ENCODE data around the gene OR52A1.
A peak's percentile ranks its signal among the peaks of the same experiment; 100 is the strongest.

The OR52A1 gene

DNA sequence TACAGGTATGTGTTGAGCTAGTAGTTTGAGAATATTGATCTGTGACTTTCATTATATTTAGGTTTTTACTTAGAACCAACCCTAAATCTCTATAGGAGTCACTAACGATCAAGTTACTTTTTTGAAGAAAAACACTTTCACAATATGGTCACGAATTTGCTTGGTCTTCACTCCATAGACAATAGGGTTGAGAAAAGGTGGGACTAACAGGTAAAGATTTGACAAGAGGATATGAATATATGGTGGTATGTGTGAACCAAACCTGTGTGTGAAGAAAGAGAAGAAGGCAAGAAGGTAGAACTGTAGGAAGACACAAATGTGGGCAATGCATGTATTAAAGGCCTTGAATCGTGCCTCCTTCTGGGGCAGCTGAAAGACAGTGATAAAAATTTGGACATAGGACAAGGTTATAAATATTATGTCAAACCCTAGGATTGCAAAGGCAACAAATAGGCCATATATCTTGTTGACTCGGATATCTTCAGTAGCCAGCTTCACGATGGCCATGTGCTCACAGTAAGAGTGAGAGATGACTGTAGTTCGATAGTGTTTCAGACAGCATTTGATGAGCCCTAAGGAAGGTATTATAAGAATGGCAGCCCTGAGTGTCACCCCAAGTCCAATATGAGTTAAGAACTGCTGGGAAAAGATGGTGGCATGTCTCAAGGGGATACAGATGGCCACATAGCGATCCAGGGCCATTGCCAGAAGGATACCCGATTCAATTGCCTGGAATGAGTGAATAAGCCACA lies 22.8 kb downstream of the OR52A1 start:
- no peak for DNase-seq

DNA sequence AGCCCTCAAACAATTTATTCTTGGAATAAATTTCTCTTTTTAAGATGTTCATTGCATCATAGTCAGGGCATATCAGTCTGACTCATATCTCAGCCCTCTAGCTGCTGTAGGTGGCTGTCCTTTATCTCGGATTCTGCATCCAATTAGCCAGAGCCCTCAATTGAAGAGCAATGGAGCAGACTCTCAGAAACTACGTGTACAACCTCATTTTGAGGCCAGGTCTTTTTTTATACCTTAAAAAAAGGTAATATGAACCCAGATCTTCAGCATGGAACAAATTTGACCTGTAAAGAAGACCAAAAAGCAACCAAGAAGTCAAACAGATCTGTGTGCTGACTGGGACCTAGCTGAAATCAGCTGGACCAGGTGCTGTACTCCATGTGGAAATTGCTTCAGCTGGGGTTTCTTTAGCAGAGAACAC lies 25.1 kb downstream of the OR52A1 start:
- DNase-seq: no peak

DNA sequence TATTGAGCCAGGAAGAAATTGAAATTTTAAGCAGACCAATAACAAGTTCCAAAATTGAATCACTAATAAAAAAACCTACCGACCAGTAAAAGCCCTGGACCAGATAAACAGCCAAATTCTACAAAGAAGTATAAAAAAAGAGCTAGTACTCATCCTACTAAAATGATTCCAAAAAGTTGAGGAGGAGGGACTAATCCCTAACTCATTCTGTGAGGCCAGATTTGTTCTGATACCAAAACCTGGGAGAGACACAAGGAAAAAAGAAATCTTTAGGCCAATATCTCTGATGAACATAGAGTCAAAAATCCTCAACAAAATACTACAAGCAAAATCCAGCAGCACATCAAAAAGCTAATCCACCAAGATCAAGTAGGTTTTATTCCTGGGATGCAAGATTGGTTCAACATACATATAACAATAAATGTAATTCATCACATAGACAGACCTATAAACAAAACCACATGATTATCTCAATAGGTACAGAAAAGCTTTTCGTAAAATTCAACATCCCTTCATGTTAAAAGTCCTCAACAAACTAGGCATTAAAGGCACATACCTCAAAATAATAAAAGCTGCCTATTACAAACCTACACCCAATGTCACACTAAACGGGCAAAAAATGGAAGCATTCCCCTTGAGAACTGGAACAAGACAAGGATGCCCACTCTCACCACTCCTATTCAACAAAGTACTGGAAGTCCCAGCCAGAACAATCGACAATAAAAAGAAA lies 29.5 kb downstream of the OR52A1 start:
- DNase-seq: peak in 1 of 14 donors; percentile 15

DNA sequence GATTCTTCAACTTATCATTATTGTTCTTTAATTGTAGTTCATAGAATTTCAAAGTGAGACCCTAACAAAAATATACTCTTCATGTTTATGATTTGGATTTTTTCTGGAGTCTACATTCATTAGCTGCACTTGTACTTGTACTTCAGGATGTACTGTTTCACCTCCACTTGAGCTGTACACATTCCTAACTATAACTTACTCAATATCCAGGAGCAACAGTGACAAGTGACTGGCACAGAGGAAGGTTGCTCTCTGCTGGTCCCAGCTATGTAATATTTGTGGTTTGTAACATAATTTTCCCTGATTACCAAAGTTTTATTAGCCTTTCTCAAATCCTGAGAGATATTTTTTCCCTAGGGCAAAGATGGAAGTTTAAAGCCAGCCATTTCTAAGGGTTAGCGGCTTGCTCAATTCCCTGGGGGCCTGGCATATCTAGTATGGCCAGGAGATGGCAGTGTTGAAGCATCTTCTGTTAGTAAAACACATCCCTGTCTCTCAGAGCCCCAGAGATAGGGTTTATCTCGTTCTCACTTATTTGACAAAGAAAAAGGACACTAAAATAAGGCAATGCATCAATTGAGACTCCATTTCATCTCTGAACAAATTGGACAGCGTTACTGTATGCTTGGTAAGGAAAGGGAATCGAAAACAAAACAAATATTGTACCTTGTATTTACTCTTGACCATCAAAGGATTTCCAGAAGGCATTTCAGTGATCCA lies 30.6 kb downstream of the OR52A1 start:
- peak in 10 of 14 donors; percentile 0 to 73 (median 17) for DNase-seq

DNA sequence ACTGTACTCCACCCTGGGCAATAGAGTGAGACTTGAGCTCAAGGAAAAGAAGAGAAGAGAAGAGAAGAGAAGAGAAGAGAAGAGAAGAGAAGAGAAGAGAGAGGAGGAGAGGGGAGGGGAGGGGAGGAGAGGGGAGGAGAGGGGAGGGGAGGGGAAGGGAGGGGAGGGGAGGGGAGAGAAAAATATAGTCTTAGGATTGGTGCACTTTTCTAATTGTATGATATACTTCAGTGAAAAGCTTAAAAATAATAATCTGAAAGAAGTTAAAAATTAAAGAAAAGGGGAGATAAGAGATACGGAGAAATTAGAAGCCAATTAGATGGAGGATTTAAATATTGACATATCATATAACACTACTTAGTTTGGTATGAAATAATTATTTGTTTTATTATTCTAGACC lies 35.7 kb downstream of the OR52A1 start:
- no peak for DNase-seq

DNA sequence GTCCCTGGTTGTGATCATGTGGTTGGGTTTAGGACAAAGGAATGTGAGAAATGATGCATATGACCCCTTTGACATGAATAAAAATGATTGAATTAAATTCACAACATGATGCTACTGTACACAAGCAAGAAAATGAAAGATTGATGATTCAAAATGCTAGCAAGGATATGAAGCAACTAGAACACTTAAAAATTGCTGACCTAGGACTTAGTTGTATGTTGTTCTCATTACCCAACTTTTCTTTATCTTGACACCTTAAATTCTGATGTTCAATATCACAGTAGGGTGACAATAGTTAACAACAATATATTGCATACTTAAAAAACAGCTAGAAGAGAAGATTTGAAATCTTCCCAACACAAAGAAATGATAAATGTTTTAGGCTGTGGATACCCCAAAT lies 37.0 kb downstream of the OR52A1 start:
- DNase-seq: no peak

DNA sequence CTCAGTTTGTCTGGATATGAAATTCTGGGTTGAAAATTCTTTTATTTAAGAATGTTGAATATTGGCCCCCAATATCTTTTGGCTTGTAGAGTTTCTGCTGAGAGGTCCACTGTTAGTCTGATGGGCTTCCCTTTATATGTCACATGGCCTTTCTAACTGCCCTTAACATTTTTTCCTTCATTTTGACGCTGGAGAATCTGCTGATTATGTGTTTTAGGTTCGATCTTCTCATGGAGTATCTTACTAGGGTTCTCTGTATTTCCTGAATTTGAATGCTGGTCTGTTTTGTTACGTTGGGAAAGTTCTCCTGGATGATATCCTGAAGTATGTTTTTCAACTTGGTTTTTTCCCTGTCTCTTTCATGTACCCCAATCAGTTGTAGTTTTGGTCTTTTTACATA lies 39.2 kb downstream of the OR52A1 start:
- DNase-seq: no peak

DNA sequence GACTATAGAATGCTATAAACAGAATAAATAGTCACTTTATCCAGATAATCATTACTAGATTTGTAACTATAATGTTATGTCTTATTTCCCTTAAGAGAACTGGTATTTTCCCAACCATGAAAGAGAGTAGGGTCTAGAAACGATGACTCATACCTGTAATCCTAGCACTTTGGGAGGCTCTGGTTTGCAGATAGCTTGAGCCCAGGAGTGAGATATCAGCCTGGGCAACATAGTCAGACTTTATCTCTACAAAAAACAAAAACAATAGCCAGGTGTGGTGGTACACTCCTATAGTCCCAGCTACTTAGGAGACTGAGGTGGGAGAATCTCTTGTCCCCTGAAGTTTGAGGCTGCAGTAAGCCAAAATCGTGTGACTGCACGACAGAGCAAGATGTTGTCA lies 47.3 kb downstream of the OR52A1 start:
- no peak for DNase-seq

DNA sequence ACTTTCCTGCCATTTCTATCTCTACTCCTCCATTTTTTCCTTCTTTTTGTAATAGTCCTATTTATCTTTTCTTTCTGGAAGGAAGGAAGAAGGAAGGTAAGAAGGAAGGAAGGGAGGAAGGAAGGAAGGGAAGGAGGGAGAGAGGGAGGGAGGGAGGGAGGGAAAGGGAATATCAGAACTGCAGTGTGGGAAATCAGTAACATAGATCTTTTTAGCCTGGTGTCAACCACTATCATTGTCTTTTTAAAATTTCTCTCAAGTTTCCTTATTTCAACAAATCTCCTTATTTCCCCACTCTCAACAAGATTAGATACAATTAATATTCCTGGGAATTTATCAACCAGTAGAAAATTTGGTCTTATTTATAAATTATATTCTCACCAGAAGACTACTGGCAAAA lies 51.5 kb downstream of the OR52A1 start:
- DNase-seq: no peak

DNA sequence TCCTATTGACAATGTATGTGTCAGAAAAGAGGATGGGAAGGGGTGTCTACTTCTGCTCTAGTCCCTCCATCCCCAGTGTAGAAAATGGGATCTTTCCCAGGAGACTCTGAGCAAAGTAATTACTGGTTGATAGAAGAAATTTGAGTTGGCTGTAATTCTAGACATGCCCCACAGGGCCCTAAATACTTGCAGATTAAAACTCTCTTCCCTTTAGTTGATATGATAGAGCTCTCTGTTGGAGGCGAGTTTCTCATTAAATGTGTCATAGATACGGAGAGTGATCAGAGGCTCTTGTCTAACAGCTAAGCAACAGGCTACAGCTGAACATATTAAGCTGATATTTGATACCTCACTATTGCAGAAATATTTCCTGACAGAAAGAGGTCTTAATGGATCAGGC lies 52.3 kb downstream of the OR52A1 start:
- DNase-seq: no peak

DNA sequence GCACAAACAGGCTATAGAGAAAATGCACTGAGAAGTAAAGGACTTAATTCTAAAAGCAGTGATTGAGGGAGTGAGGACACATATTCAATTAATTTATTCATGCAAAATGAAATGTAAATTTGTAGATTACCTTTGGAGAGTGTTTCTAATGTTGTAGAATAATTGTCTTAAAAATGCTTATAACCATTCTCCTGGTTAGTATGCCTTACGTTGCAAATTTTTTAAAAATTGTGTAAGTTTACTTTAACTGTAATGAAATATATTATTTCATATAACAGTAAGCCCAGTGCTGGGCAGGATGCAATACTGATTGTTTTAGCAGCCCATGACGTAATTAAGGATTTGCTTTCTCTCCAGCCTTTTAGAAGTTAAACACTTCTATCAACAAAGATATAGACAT lies 58.5 kb downstream of the OR52A1 start:
- no peak for DNase-seq

Data from C1 segment of cervical spinal cord (tissue), 14 donors.